GM19455 (cell line): ENCODE results near the gene DPY19L2.
"Not testable (repeated sequence)": the region's sequence is repeated elsewhere in the genome, so short reads cannot be mapped to it uniquely, and the experiment has no call there.

Experiments
- ATAC-seq: cut with Tn5 transposase; IDR thresholded peaks from one replicate; pipeline ENCODE4 v1.9.1; 2021; ENCODE audit not compliant: unreplicated experiment

Gene DPY19L2

GRCh38 chr12:63668028-63668799 lies at the start of gene DPY19L2:
DPY19L2 (minus strand) TSS chr12:63668493; CDS start chr12:63668393, 100 bp downstream.
- peak; percentile 91 for ATAC-seq

DNA sequence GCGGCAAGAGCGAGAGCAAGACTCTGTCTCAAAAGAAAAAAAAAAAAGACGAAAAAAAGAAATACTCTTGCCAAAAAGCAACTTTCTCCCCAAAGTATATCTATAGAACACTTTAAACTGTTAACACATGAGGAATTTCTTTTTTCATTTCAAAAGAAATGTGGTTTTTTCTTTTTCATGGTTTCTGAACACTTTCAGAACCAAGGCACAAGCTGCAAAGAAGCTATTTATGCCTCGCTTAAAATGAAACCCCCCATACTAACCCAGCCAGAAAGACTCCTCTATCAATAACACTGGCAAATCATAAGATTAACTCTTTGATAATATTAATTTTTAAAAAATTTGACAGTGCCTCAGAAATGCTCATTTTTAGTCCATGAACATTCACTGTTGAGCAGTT lies 48.6 kb upstream of the DPY19L2 start:
- not testable (repeated sequence) for ATAC-seq

DNA sequence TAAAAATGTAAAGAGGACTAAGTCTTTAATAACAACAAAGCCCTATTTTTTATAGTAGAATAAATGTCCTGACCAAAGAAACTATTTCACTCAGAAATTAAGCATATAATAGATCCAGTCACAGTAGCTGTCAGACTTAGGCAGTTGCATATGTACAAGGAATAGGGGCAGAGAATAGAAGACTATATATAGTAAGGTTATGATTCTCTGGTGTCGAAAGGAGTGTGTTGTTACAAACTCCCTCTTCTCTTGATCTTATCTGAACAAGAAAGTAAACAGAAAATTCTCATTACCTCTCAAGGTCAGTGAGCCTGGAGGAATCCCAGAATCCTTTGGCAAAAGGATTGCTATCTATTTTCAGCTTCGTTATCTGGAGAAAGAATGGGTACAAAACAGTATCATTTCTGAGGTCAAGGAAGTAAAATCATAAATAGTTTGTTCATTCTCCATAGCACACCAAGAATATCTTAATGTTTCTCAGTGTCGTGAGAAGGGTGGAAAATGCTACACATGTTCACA lies 46.9 kb upstream of the DPY19L2 start:
- not testable (repeated sequence) for ATAC-seq

- ATAC-seq: not testable (repeated sequence)
These were observed 46.1 kb upstream of the DPY19L2 start for GRCh38 chr12:63714409-63714808.

DNA sequence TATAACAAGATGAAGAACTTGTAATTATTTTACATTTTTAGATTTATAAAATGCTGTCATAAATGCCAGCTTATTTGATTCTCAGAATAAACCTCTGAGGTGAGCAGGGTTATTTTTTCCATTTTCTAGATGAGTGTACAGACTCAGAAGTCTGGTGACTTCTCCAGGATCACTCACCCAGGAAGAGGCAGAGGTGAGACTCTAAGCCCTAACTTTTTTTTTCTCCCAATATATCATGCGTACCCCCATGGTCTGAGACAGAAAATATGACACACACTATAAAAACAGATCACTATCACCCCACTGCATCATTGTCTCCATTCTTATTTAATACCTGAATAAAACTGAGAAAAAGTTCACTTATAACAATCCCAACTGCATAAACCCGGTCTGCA lies 45.4 kb upstream of the DPY19L2 start:
- ATAC-seq: not testable (repeated sequence)

GRCh38 chr12:63712979-63713680 lies 44.8 kb upstream of the DPY19L2 start:
- not testable (repeated sequence) for ATAC-seq

DNA sequence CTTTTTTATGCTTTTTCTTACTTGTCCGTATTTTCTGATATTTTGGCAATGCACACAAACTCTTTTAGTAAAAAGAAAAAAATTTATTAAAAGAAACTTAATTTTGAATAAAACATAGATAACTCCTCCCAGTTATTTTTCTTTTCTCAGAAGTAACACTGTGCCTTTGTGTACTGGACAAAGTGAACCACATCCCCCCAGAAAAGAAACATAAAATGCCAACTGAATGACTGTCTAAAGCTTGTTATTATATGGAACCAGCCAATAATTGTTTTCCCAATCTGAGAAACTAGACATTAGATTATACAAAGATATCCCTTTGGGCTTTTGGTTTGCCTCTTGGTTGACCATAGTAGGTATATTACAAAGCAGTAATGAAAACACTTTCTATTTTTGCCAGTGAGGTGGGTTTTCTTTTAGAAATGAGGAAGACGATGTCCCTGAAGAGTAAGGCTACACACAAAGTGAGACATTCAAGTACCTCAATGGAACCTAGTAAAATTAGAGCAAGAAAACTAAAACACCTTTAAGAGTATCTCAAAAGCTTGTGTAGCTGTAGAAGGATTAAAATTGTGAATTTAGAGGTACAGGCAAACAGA lies 44.2 kb upstream of the DPY19L2 start:
- ATAC-seq: peak; percentile 50

DNA sequence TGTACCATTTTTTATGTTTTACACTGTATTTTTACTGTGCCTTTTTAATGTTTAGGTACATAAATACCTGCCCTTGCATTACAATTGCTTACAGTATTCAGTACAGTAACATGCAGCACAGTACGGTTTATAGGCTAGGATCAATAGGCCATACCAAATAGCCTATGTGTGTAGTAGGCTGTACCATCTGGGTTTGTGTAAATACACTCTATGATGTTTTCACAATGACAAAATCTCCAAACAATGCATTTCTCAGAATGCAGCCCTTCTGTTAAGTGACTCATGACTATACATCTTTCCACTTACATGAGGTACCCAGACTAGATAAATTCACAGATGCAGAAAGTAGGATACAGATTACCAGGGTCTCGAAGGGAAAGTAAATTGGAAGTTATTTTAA lies 43.0 kb upstream of the DPY19L2 start:
- not testable (repeated sequence) for ATAC-seq

GRCh38 chr12:63706336-63706735 lies 38.0 kb upstream of the DPY19L2 start:
- ATAC-seq: no peak

DNA sequence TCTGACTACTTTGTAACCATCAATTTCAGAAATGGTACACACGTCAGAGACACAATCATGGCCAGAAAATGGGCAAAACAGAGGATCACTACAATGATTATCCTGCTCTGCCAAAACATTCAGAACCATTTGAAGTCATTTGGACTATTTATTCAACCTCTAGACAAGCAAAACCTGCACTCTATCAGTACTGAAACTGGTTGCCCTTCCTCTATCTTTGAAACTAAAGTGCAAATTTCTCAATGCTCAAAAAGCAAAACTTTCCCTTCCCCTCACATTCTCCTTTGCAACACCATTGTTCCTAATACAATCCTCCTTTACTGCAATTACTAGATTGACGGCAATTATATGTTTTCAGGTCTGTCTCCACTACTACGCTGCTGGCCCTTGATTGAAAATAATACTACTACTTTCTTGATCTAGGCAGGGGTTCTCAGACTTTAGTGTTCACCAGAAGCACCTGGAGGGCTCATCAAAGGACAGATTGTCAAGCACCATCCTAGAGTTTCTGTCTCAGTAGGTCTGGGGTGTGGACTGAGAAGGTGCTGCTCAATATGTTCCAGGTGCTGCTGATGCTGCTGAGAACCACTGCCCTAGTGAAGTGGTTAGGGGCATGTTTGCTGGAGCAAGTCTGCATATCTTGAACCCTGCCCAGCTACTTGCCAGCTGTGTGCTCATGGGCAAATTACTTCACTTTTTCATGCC lies 31.5 kb upstream of the DPY19L2 start:
- ATAC-seq: not testable (repeated sequence)

GRCh38 chr12:63699011-63699410 lies 30.7 kb upstream of the DPY19L2 start:
- not testable (repeated sequence) for ATAC-seq

GRCh38 chr12:63690837-63691236 lies 22.5 kb upstream of the DPY19L2 start:
- ATAC-seq: not testable (repeated sequence)

GRCh38 chr12:63689141-63689540 lies 20.8 kb upstream of the DPY19L2 start:
- ATAC-seq: not testable (repeated sequence)

DNA sequence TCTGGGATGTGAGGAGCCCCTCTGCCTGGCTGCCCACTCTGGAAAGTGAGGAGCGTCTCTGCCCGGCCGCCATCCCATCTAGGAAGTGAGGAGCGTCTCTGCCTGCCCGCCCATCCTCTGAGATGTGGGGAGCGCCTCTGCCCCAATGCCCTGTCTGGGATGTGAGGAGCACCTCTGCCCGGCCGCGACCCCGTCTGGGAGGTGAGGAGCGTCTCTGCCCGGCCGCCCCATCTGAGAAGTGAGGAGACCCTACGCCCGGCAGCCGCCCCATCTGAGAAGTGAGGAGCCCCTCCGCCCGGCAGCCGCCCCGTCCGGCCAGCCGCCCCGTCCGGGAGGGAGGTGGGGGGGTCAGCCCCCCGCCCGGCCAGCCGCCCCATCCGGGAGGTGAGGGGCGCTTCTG lies 18.3 kb upstream of the DPY19L2 start:
- ATAC-seq: not testable (repeated sequence)

GRCh38 chr12:63685789-63686188 lies 17.5 kb upstream of the DPY19L2 start:
- ATAC-seq: not testable (repeated sequence)

DNA sequence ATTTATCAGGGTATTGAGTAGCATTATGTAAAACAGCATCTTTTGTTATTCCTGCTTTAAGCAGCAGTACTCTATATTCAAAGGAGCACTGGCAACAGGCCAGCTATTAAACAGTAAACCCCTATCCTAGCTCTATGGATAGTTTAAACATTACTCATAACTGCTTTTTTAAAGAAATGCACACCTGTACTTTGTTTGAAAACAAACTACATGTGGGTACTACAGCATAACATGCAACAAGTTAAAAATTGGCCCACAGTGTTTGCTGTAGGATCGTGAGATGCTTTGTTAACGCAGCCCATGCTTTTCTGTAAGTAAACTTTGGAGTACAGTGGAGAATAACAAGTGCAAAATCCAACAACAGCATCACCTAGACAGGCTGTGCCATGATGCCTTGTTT lies 14.3 kb upstream of the DPY19L2 start:
- ATAC-seq: not testable (repeated sequence)

- ATAC-seq: not testable (repeated sequence)
These were observed 12.5 kb upstream of the DPY19L2 start for GRCh38 chr12:63680758-63681157.

GRCh38 chr12:63672550-63672949 lies 4.3 kb upstream of the DPY19L2 start:
- ATAC-seq: not testable (repeated sequence)

GRCh38 chr12:63669936-63670335 lies 1.6 kb upstream of the DPY19L2 start:
- not testable (repeated sequence) for ATAC-seq

DNA sequence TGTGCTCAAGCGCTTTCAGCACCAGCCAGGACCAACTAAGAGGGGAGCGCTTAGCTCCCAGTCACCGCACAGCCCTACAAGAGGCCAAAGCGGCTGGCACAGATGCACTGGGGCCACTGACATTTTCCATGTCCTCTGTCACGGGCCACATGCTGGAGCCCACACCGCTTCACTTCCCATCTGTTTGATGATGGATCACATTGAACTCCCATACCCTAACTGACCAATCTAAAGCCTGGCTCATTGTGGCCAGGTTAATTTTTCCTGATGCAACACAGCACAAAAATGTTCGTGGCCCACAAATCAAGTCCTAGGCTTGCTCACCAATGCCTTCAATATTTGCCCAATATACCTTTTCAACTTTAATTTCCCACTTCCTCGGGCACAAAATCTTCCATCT lies 1.1 kb upstream of the DPY19L2 start:
- not testable (repeated sequence) for ATAC-seq
